Measurements from ENCODE around the gene DIAPH3. TPM values are rescaled to one million over a fixed set of nuclear protein-coding genes. Genes with fewer than 3 reads are reported as not detected.

The DIAPH3 gene
- polyA plus RNA-seq, 1 donor from 2014 or later = 0.37 TPM

DNA sequence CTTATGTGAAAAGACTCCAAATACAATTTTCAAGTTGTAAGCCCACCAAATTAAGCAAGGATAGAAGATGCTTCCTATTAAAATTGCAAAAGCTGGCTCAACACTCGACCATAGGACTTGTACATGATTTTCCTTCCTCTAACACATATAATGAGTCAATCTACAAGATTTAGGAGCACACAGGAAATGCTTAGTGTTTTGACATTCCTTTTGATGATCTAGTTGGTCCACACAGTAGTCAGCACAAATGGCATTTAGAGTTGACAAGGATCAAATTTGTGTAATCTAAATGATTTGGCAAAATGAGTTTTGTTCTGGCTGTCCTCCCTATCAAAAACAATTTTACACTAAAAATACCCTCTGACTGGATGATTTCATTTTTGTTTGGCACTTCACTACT lies 340.2 kb downstream of the DIAPH3 start:
- TF ChIP-seq RAD21 (conservative IDR thresholded peaks at IDR 0.05) = no peak
- TF ChIP-seq, protein P1, sequence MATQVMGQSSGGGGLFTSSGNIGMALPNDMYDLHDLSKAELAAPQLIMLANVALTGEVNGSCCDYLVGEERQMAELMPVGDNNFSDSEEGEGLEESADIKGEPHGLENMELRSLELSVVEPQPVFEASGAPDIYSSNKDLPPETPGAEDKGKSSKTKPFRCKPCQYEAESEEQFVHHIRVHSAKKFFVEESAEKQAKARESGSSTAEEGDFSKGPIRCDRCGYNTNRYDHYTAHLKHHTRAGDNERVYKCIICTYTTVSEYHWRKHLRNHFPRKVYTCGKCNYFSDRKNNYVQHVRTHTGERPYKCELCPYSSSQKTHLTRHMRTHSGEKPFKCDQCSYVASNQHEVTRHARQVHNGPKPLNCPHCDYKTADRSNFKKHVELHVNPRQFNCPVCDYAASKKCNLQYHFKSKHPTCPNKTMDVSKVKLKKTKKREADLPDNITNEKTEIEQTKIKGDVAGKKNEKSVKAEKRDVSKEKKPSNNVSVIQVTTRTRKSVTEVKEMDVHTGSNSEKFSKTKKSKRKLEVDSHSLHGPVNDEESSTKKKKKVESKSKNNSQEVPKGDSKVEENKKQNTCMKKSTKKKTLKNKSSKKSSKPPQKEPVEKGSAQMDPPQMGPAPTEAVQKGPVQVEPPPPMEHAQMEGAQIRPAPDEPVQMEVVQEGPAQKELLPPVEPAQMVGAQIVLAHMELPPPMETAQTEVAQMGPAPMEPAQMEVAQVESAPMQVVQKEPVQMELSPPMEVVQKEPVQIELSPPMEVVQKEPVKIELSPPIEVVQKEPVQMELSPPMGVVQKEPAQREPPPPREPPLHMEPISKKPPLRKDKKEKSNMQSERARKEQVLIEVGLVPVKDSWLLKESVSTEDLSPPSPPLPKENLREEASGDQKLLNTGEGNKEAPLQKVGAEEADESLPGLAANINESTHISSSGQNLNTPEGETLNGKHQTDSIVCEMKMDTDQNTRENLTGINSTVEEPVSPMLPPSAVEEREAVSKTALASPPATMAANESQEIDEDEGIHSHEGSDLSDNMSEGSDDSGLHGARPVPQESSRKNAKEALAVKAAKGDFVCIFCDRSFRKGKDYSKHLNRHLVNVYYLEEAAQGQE (IDR thresholded peaks at IDR 0.05; ENCODE audit: borderline replicate concordance) = no peak
- TF ChIP-seq MXI1 (conservative IDR thresholded peaks at IDR 0.05; ENCODE audit: poor library complexity, severe bottlenecking) = no peak
- TF ChIP-seq, protein P2, sequence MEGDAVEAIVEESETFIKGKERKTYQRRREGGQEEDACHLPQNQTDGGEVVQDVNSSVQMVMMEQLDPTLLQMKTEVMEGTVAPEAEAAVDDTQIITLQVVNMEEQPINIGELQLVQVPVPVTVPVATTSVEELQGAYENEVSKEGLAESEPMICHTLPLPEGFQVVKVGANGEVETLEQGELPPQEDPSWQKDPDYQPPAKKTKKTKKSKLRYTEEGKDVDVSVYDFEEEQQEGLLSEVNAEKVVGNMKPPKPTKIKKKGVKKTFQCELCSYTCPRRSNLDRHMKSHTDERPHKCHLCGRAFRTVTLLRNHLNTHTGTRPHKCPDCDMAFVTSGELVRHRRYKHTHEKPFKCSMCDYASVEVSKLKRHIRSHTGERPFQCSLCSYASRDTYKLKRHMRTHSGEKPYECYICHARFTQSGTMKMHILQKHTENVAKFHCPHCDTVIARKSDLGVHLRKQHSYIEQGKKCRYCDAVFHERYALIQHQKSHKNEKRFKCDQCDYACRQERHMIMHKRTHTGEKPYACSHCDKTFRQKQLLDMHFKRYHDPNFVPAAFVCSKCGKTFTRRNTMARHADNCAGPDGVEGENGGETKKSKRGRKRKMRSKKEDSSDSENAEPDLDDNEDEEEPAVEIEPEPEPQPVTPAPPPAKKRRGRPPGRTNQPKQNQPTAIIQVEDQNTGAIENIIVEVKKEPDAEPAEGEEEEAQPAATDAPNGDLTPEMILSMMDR (IDR thresholded peaks at IDR 0.05; ENCODE audit: poor library complexity, severe bottlenecking) = no peak
- TF ChIP-seq EP300 (conservative IDR thresholded peaks at IDR 0.05; ENCODE audit: poor library complexity, severe bottlenecking) = no peak
- no peak for TF ChIP-seq POLR2AphosphoS5 (IDR thresholded peaks at IDR 0.05)
- TF ChIP-seq TAF1 (IDR thresholded peaks at IDR 0.05; ENCODE audit: low read depth) = no peak
- no peak for TF ChIP-seq EZH2 (IDR thresholded peaks at IDR 0.05; ENCODE audit: borderline replicate concordance, insufficient read depth, low read length, poor library complexity, severe bottlenecking)
- no peak for TF ChIP-seq SMC3 (conservative IDR thresholded peaks at IDR 0.05; ENCODE audit: poor library complexity)
- no peaks in the 10 kb centered on the region for H3K27me3 ChIP-seq (ENCODE audit: insufficient read depth, low read depth, low read length)
- no peak overlapping the region for H3K4me2 ChIP-seq (ENCODE audit: low read length)

DNA sequence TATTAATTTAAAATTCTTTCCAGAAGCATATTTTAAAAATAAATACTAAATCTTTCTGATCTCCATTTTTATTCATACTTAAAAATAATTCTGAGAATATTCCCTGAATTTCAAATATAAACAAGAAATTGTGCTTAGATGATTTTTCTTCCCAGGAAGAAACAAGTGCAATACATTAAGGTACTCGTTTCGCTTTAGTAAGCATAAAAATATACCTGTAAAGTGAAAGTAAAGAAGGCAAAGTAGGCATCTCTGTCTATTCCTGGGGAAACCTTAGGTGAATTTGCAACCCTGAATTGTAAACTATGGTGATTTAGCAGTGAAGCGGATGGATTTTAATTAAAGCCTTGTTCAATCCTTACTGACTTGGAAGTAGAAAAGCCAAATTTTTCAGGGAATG lies 354.2 kb downstream of the DIAPH3 start:
- Histone ChIP-seq H4K20me1 (ENCODE audit: insufficient read depth) (no peaks in the 10 kb centered on the region), H2AFZ (ENCODE audit: low read depth, low read length) (no peak overlapping the region), H3K27me3 (ENCODE audit: insufficient read depth, low read depth, low read length) (no peaks in the 10 kb centered on the region), H3K9ac (ENCODE audit: low read length) (no peak overlapping the region), H3K79me2 (replicated peaks; ENCODE audit: insufficient read depth, low read length) (no peaks in the 10 kb centered on the region), H3F3A (ENCODE audit: insufficient read depth, low read length, poor library complexity, severe bottlenecking) (no peaks in the 10 kb centered on the region), H3K4me3 (ENCODE audit: low read length) (no peak overlapping the region), H3K36me3 (ENCODE audit: insufficient read depth, low read length) (no peaks in the 10 kb centered on the region), H3K27ac (ENCODE audit: low read length) (no peak overlapping the region), H3K4me2 (ENCODE audit: low read length) (no peak overlapping the region), H3K9me3 (ENCODE audit: low read length) (no peaks in the 10 kb centered on the region), H3K9me2 (ENCODE audit: insufficient read depth, low read length) (no peaks in the 10 kb centered on the region)
- TF ChIP-seq SMC3 (conservative IDR thresholded peaks at IDR 0.05; ENCODE audit: poor library complexity) = no peak
- TF ChIP-seq TAF1 (IDR thresholded peaks at IDR 0.05; ENCODE audit: low read depth) = no peak
- TF ChIP-seq POLR2AphosphoS5 (IDR thresholded peaks at IDR 0.05) = no peak
- TF ChIP-seq EZH2 (IDR thresholded peaks at IDR 0.05; ENCODE audit: borderline replicate concordance, insufficient read depth, low read length, poor library complexity, severe bottlenecking) = no peak
- no peak for TF ChIP-seq RAD21 (conservative IDR thresholded peaks at IDR 0.05)
- no peak for TF ChIP-seq EP300 (conservative IDR thresholded peaks at IDR 0.05; ENCODE audit: poor library complexity, severe bottlenecking)
- TF ChIP-seq, protein P2 (IDR thresholded peaks at IDR 0.05; ENCODE audit: poor library complexity, severe bottlenecking) = no peak
- no peak for TF ChIP-seq MXI1 (conservative IDR thresholded peaks at IDR 0.05; ENCODE audit: poor library complexity, severe bottlenecking)
- TF ChIP-seq, protein P1 (IDR thresholded peaks at IDR 0.05; ENCODE audit: borderline replicate concordance) = no peak

More for the DNA sequence above, 340.2 kb downstream of the DIAPH3 start:
- no peaks in the 10 kb centered on the region for H3K9me3 ChIP-seq (ENCODE audit: low read length)
- no peaks in the 10 kb centered on the region for H4K20me1 ChIP-seq (ENCODE audit: insufficient read depth)
- no peak overlapping the region for H3K4me3 ChIP-seq (ENCODE audit: low read length)
- no peaks in the 10 kb centered on the region for H3K36me3 ChIP-seq (ENCODE audit: insufficient read depth, low read length)
- H3K9ac ChIP-seq (ENCODE audit: low read length) = no peak overlapping the region
- H3K27ac ChIP-seq (ENCODE audit: low read length) = no peak overlapping the region
- H3F3A ChIP-seq (ENCODE audit: insufficient read depth, low read length, poor library complexity, severe bottlenecking) = no peaks in the 10 kb centered on the region
- H3K9me2 ChIP-seq (ENCODE audit: insufficient read depth, low read length) = no peaks in the 10 kb centered on the region
- no peaks in the 10 kb centered on the region for H3K79me2 ChIP-seq (replicated peaks; ENCODE audit: insufficient read depth, low read length)
- no peak overlapping the region for H2AFZ ChIP-seq (ENCODE audit: low read depth, low read length)
